DND-41 (cell line): ENCODE measurements around the gene TMEM132D.

ENCODE experiments used
- ATAC-seq: fragments of 200-7000 bp; cut with Tn5 transposase; 3 replicates; pipeline ENCODE4 v1.9.1; 2021; ENCODE audit warnings: low read depth; ENCODE audit not compliant: insufficient read depth
- DNase-seq: peaks from one replicate; pipeline ENCODE4 v3.0.0-alpha.2; 2020
- H2AFZ ChIP-seq: 2 replicates; pipeline ENCODE4 v1.6.0; 2012; ENCODE audit warnings: low read depth, low read length
- H3K27ac ChIP-seq: 2 replicates; pipeline ENCODE4 v1.5.1; 2012; ENCODE audit warnings: low read length, inconsistent platforms
- H3K27me3 ChIP-seq: fragments of 200-600 bp; sonication (generic); 2 replicates; pipeline ENCODE4 v1.6.0; 2012; ENCODE audit warnings: low read length, mild to moderate bottlenecking, inconsistent platforms; ENCODE audit not compliant: insufficient read depth, poor library complexity
- H3K36me3 ChIP-seq: 2 replicates; pipeline ENCODE4 v1.5.1; 2012; ENCODE audit warnings: low read length, inconsistent platforms; ENCODE audit not compliant: insufficient read depth
- H3K4me1 ChIP-seq: 2 replicates; pipeline ENCODE4 v1.5.1; 2012; ENCODE audit warnings: mild to moderate bottlenecking, low read length; ENCODE audit not compliant: insufficient read depth
- H3K4me2 ChIP-seq: 2 replicates; pipeline ENCODE4 v1.6.0; 2012; ENCODE audit warnings: mild to moderate bottlenecking, moderate library complexity, low read length, inconsistent platforms; ENCODE audit not compliant: insufficient read depth
- H3K4me3 ChIP-seq, 2 experiments: fragments of 200-600 bp in 1 of 2; shearing (Covaris generic) in 1 of 2; 2 replicates each; pipeline ENCODE4 v1.5.1; 2012 to 2016; ENCODE audit warnings: inconsistent platforms in 2 of 2, low read length in 2 of 2, mild to moderate bottlenecking in 2 of 2, low read depth in 1 of 2, moderate library complexity in 1 of 2
- H3K79me2 ChIP-seq: 2 replicates; pipeline ENCODE4 v1.6.0; 2012; ENCODE audit warnings: low read length, inconsistent platforms; ENCODE audit not compliant: insufficient read depth
- H3K9ac ChIP-seq: 2 replicates; pipeline ENCODE4 v1.6.0; 2012; ENCODE audit warnings: low read depth, mild to moderate bottlenecking, inconsistent platforms, low read length, moderate library complexity
- H3K9me3 ChIP-seq: 2 replicates; pipeline ENCODE4 v1.5.1; 2012; ENCODE audit warnings: low read length, moderate library complexity, mild to moderate bottlenecking, inconsistent platforms; ENCODE audit not compliant: insufficient read depth, severe bottlenecking
- H4K20me1 ChIP-seq: 2 replicates; pipeline ENCODE4 v1.6.0; 2012; ENCODE audit warnings: low read length; ENCODE audit not compliant: insufficient read depth
- CTCF ChIP-seq: IDR thresholded peaks from 2 replicates; pipeline ENCODE4 v1.5.1; 2012; ENCODE audit warnings: borderline replicate concordance, low read length, moderate library complexity, mild to moderate bottlenecking; ENCODE audit not compliant: poor library complexity, severe bottlenecking; ENCODE audit errors: extremely low read depth
- EZH2 ChIP-seq: IDR thresholded peaks from 3 replicates; pipeline ENCODE4 v1.6.1; 2012; ENCODE audit warnings: borderline replicate concordance, low read depth, mild to moderate bottlenecking, moderate library complexity, low read length, inconsistent platforms; ENCODE audit not compliant: severe bottlenecking

The TMEM132D gene

GRCh38 chr12:129675496-129675895, 228.3 kb downstream of the TMEM132D start:
- DNase-seq, result no peak
- H3K27ac ChIP-seq, result no peak overlapping the region
- H3K4me2 ChIP-seq, result no peak overlapping the region
- H3K9me3 ChIP-seq, result no peaks in the 10 kb centered on the region
- H2AFZ ChIP-seq, result no peak overlapping the region
- H3K4me3 ChIP-seq, result no peak overlapping the region
- no peak overlapping the region for H3K9ac ChIP-seq
- ATAC-seq, result no peak
- H3K27me3 ChIP-seq, result no peaks in the 10 kb centered on the region
- H3K36me3 ChIP-seq, result no peaks in the 10 kb centered on the region
- TF ChIP-seq CTCF, result no peak
- TF ChIP-seq EZH2, result no peak
- H4K20me1 ChIP-seq, result no peaks in the 10 kb centered on the region
- H3K4me1 ChIP-seq, result peaks cover 12% of the 10 kb centered on the region
- no peaks in the 10 kb centered on the region for H3K79me2 ChIP-seq

DNA sequence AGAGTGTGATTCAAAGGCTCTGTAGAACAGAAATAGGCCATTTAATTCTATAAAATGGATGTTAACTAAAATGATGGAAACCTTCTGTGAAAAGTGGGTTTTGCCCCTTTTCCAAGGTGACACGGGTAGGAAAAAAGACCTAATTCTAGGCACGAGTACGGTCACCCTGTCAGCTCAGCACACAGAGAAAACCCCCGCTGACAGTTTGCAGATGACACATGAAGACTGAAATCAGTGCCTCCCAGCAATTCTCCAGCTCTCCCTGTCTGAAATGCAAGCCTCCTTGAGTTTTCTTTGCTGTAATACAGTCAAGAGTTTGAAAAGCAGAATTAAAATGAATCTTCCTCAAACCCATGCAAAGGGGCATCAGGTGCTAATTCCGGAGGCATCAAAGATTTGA, 230.0 kb downstream of the TMEM132D start:
- H3K4me2 ChIP-seq, result no peak overlapping the region
- ATAC-seq, result no peak
- no peaks in the 10 kb centered on the region for H4K20me1 ChIP-seq
- TF ChIP-seq CTCF (no peak), EZH2 (no peak)
- H3K9me3 ChIP-seq, result peaks cover 3% of the 10 kb centered on the region
- H3K4me3 ChIP-seq, result no peak overlapping the region
- DNase-seq, result no peak
- peaks cover 12% of the 10 kb centered on the region for H3K4me1 ChIP-seq
- H2AFZ ChIP-seq, result no peak overlapping the region
- no peaks in the 10 kb centered on the region for H3K27me3 ChIP-seq
- H3K36me3 ChIP-seq, result no peaks in the 10 kb centered on the region
- H3K79me2 ChIP-seq, result no peaks in the 10 kb centered on the region
- no peak overlapping the region for H3K27ac ChIP-seq
- no peak overlapping the region for H3K9ac ChIP-seq

DNA sequence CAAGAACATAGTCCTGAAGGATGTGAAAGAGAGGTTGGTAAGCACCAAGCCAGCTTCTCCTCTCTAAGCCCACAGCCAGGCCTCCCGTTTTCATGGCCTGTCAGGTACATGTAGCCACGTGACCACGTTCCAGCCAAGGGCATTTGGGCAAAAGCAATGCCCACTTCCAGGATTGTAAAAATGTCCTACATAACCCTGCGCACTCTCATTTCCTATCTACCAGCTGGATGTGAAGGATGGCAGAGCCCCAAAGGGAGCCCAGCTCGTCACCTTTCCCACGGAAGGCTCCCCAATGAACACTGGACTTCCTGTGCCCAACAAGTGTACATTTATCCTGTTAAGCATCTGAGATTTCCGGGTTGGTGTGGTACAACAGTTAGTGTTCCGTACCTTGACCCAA, 231.7 kb downstream of the TMEM132D start:
- no peaks in the 10 kb centered on the region for H3K27me3 ChIP-seq
- ATAC-seq (no peak), DNase-seq (no peak)
- no peak overlapping the region for H3K27ac ChIP-seq
- peaks cover 12% of the 10 kb centered on the region for H3K4me1 ChIP-seq
- no peak overlapping the region for H3K4me2 ChIP-seq
- no peaks in the 10 kb centered on the region for H3K36me3 ChIP-seq
- no peak overlapping the region for H3K9ac ChIP-seq
- H2AFZ ChIP-seq, result no peak overlapping the region
- H3K9me3 ChIP-seq, result peaks cover 10% of the 10 kb centered on the region
- no peak overlapping the region for H3K4me3 ChIP-seq
- TF ChIP-seq EZH2, result no peak
- TF ChIP-seq CTCF, result no peak
- H3K79me2 ChIP-seq, result no peaks in the 10 kb centered on the region
- no peaks in the 10 kb centered on the region for H4K20me1 ChIP-seq
